Measurements from ENCODE around the gene CTXN1. TPM values are rescaled to one million over a fixed set of nuclear protein-coding genes. Genes with fewer than 3 reads are reported as not detected.
A peak's percentile ranks its signal among the peaks of the same experiment; 100 is the strongest.

CTXN1 gene
- total and polyA plus RNA-seq, 8 donors: 0.67 to 5.1 (median 1.7) TPM

- Histone ChIP-seq H3K4me1 (peaks cover 0 to 18% (median 6%) of the 10 kb centered on the region in 3 donors), H3K4me3 (no peak overlapping the region), H3K27ac (no peak overlapping the region), H3K9me3 (no peaks in the 10 kb centered on the region), H3K27me3 (peaks cover 0 to 6% (median 0%) of the 10 kb centered on the region in 4 donors), H3K36me3 (peaks cover 4 to 29% (median 22%) of the 10 kb centered on the region in 3 donors)
- TF ChIP-seq CTCF (IDR thresholded peaks at IDR 0.05): no peak
- intact Hi-C loops (cut with DNase I): no loop called here
- FAIRE-seq: no peak
- 87 to 90% methylated on average over 10 of the region's 10 CpGs for WGBS, 2 donors
- ATAC-seq: no peak
- DNase-seq: no peak
Observed at GRCh38 chr19:7913652-7914051, 12.3 kb downstream of the CTXN1 start.

- no peak for TF ChIP-seq CTCF (IDR thresholded peaks at IDR 0.05)
- DNase-seq (peak in 3 of 6 donors; percentile 39 to 75 (median 55)), FAIRE-seq (no peak), ATAC-seq (no peak)
- Histone ChIP-seq H3K9me3 (no peaks in the 10 kb centered on the region), H3K4me1 (peaks cover 0 to 17% (median 6%) of the 10 kb centered on the region in 3 donors), H3K27me3 (peaks cover 0 to 6% (median 0%) of the 10 kb centered on the region in 4 donors), H3K4me3 (no peak overlapping the region), H3K36me3 (peaks cover 4 to 29% (median 22%) of the 10 kb centered on the region in 3 donors), H3K27ac (no peak overlapping the region)
- WGBS, 2 donors: 92 to 94% methylated on average over 39 of the region's 39 CpGs
- intact Hi-C loops (cut with DNase I): no loop called here
Observed at GRCh38 chr19:7912697-7913564, 13.0 kb downstream of the CTXN1 start.

GRCh38 chr19:7912144-7912696 is 13.7 kb downstream of the CTXN1 start:
- Histone ChIP-seq H3K4me1 (peaks cover 0 to 10% (median under 1%) of the 10 kb centered on the region in 3 donors), H3K36me3 (peaks cover 4 to 29% (median 22%) of the 10 kb centered on the region in 3 donors), H3K4me3 (no peak overlapping the region), H3K27ac (no peak overlapping the region), H3K9me3 (no peaks in the 10 kb centered on the region), H3K27me3 (peaks cover 0 to 6% (median 0%) of the 10 kb centered on the region in 4 donors)
- no peak for FAIRE-seq
- DNase-seq: peak in 3 of 6 donors; percentile 40 to 74 (median 53)
- no peak for ATAC-seq
- WGBS, 2 donors: 91 to 92% methylated on average over 28 to 31 of the region's 31 CpGs
- TF ChIP-seq CTCF (IDR thresholded peaks at IDR 0.05): no peak
- intact Hi-C loops (cut with DNase I): no loop called here

- WGBS, 2 donors: 90 to 93% methylated on average over 18 of the region's 18 CpGs
- intact Hi-C loops (cut with DNase I): no loop called here
- H3K27ac ChIP-seq: no peak overlapping the region
- peaks cover 0 to 6% (median 0%) of the 10 kb centered on the region in 4 donors for H3K27me3 ChIP-seq
- ATAC-seq (no peak), DNase-seq (peak in 2 of 6 donors; percentile 36 to 74), FAIRE-seq (no peak)
- TF ChIP-seq CTCF (IDR thresholded peaks at IDR 0.05): no peak
- no peak overlapping the region for H3K4me3 ChIP-seq
- H3K36me3 ChIP-seq: peaks cover 4 to 29% (median 22%) of the 10 kb centered on the region in 3 donors
- H3K9me3 ChIP-seq: no peaks in the 10 kb centered on the region
- peaks cover 0 to 9% (median 0%) of the 10 kb centered on the region in 3 donors for H3K4me1 ChIP-seq
Observed at GRCh38 chr19:7911508-7912143, 14.3 kb downstream of the CTXN1 start.
